ENCODE measurements around the gene FAF1. TPM values are rescaled to one million over a fixed set of nuclear protein-coding genes. Genes with fewer than 3 reads are reported as not detected.
"Not testable (repeated sequence)": the region's sequence is repeated elsewhere in the genome, so short reads cannot be mapped to it uniquely, and the experiment has no call there.

FAF1 gene
- total RNA-seq, 1 donor from 2014 or later, result 10.4 TPM

DNA sequence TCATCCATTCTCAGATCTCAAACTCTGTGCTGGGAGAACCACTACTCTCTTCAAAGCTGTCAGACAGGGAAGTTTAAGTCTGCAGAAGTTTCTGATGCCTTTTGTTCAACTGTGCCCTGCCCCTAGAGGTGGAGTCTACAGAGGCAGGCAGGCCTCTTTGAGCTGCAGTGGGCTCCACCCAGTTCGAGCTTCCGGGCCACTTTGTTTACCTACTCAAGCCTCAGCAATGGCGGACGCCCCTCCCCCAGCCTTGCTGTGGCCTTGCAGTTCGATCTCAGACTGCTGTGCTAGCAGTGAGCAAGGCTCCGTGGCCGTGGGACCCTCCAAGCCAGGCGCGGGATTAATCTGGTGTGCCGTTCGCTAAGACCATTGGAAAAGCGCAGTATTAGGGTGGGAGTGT lies 49.7 kb downstream of the FAF1 start:
- DNase-seq (ENCODE audit: low spot score), result not testable (repeated sequence)

DNA sequence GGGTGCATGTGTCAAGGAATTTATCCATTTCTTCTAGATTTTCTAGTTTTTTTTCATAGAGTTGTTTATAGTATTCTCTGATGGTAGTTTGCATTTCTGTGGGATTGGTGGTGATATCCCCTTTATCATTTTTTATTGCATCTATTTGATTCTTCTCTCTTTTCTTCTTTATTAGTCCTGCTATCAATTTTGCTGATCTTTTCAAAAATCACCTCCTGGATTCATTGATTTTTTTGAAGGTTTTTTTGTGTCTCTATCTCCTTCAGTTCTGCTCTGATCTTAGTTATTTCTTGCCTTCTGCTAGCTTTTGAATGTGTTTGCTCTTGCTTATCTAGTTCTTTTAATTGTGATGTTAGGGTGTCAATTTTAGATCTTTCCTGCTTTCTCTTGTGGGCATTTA lies 52.5 kb downstream of the FAF1 start:
- DNase-seq (ENCODE audit: low spot score), result not testable (repeated sequence)

DNA sequence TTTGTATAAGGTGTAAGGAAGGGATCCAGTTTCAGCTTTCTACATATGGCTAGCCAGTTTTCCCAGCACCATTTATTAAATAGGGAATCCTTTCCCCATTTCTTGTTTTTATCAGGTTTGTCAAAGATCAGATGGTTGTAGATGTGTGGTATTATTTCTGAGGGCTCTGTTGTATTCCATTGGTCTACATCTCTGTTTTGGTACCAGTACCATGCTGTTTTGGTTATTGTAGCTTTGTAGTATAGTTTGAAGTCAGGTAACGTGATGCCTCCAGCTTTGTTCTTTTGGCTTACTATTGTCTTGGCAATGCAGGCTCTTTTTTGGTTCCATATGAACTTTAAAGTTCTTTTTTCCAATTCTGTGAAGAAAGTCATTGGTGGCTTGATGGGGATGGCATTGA lies 54.0 kb downstream of the FAF1 start:
- not testable (repeated sequence) for DNase-seq (ENCODE audit: low spot score)

DNA sequence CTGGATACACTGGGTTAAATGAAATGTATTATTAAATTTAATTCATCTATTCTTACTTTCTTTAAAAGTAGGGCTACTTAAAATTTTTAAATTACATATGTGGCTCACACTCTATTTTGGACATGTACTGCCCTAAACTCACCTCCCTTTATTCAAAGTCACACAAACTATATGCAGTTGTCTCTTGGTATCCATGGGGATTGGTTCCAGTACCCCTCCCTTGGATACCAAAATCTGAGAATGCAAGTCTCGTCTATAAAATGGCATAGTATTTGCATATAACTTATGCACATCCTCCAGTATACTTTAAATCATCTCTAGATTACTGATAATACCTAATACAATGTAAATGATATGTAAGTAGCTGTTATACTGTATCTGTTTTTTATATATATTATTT lies 57.6 kb downstream of the FAF1 start:
- DNase-seq (ENCODE audit: low spot score), result no peak

DNA sequence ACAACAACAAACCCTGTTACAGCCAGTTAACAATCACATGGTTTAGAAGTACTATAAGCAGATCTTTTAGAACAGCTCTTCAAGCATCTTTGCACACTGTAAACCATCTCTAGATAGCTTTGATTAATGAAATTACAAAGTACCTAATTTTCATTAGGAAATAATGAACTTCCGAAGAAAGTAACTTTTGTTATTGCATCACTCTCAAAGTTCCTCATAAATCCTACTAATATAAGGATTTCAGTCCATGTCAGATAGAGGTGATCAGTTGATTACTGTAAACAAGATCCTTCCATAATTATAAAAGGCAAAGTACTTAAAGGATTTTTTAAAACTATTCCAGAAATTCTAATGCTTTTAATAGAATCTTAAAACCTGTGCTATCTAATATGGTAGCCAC lies 58.2 kb downstream of the FAF1 start:
- DNase-seq (ENCODE audit: low spot score), result no peak

DNA sequence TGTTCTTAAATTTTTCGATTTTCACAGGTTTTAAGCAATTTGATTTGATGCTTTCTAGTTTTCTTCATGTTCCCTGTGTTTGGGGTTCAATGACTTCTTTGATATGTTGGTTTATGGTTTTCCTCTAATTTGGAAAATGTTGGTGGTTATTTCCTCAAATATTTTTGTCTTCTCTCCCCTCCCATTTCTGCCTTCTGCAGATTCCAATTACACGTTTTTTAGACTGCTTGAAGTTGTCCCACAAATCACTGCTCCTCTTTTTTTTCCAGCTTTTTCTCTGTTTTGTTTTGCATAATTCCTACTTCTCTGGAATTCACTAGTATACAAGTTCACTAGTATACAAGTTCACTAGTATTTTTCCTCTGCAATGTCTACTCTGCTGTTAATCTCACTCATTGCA lies 61.3 kb downstream of the FAF1 start:
- no peak for DNase-seq (ENCODE audit: low spot score)

DNA sequence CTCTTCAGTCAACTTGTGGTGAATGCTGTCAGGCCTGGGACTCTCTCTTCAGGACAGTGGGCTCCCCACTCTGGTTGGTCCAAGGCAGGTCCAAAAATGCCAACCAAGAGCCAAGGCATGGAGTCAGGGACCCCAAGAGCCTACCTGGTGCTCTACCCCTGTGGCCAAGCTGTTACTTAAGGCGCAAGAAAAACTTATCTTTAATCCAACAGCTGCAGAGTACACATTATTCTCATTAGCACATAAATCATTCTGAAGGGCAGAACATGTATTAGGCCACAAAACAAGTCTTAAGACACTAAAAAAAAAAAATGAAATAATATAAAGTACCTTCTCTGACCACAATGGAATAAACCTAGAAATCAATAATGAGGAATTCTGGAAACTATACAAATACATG lies 65.7 kb downstream of the FAF1 start:
- DNase-seq (ENCODE audit: low spot score), result no peak

DNA sequence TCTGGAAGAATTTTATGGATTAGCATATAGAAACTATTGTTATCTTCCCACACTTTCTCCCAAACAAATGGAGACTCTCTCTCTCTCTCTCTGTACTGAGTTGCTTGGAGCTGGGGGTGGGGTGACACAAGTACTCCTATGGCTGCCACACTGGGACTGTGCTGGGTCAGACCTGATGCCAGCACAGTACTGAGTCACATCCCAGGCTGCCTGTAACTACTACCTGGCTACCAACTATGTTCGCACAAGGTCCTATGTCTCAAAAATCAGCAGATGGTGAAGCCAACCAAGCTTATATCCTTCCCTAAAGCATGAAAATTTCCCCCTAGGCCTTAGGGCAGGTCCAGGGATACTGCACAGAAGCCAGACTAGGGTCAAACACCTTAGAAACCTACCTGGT lies 66.6 kb downstream of the FAF1 start:
- DNase-seq (ENCODE audit: low spot score), result no peak

DNA sequence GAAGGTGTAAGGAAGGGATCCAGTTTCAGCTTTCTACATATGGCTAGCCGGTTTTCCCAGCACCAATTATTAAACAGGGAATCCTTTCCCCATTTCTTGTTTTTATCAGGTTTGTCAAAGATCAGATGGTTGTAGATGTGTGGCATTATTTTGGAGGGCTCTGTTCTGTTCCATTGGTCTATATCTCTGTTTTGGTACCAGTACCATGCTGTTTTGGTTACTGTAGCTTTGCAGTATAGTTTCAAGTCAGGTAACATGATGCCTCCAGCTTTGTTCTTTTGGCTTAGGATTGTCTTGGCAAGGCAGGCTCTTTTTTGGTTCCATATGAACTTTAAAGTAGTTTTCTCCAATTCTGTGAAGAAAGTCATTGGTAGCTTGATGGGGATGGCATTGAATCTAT lies 72.5 kb downstream of the FAF1 start:
- DNase-seq (ENCODE audit: low spot score), result not testable (repeated sequence)

DNA sequence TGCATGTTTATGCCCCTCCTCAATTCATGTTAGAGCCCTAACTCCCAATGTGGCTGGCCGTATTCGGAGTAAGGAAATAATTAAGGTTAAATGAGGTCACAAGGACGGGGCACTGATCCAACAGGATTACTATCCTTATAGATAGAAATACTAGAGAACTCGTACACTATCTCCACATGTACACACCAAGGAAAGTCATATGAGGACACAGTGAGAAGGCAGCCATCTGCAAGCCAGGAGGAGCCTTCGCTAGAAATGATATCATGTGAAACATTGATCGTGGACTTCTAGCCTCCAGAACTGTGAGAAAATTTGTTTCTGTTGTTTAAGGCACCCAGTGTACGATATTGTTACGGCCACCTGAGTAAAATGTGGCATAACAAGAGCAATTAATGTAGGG lies 79.7 kb downstream of the FAF1 start:
- no peak for DNase-seq (ENCODE audit: low spot score)

DNA sequence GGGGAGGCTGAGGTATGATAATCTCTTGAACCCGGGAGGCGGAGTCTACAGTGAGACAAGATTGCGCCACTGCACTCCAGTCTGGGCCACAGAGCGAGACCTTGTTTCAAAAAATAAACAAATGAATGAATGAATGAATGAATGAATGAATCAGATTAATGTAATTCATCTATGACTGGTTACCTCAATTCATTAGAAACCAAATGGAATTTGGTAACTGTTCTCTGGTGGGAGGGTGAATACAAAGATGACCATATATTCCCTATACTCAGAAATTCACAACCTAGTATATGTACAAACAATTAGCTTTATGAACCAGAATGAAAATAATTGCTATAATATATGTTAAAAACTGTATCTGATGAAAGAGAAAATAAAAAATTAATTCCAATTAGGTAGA lies 80.9 kb downstream of the FAF1 start:
- DNase-seq (ENCODE audit: low spot score), result no peak

DNA sequence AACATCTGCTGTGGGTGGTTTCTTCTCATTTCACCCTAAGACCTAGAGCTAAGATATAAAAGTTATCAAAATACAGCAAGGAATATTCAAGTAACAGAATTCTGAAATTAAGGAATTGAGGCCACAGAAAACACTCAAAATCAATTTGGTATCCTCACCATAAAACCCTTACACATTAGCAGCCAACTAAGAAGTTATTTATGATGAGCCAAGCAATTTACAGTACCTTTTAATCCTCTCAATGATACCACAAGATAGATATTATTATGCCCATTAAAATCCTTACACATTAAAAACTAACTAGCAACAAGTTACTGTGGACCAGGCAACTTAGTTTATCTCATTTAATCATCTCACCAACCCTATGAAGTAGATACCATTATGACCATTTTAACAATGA lies 81.6 kb downstream of the FAF1 start:
- DNase-seq (ENCODE audit: low spot score), result no peak

DNA sequence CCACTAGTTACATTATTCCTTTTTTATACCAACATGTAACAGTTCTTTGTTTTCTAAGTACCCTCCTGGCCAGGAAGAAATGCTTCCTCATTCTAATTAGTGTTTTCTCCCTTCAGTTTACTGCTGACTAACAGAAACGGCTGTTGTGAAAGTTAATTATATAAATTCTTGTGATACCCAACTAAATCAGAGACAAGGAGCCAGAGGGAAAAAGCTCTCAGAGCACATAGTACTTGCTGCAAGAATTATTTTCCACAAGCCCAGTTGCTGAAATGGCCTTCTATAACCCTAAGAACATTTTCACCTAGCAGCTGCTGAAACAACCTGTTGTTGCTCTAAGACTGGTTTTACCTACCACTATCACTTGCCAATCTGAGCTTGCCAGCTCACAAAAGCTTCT lies 82.4 kb downstream of the FAF1 start:
- DNase-seq (ENCODE audit: low spot score), result no peak

DNA sequence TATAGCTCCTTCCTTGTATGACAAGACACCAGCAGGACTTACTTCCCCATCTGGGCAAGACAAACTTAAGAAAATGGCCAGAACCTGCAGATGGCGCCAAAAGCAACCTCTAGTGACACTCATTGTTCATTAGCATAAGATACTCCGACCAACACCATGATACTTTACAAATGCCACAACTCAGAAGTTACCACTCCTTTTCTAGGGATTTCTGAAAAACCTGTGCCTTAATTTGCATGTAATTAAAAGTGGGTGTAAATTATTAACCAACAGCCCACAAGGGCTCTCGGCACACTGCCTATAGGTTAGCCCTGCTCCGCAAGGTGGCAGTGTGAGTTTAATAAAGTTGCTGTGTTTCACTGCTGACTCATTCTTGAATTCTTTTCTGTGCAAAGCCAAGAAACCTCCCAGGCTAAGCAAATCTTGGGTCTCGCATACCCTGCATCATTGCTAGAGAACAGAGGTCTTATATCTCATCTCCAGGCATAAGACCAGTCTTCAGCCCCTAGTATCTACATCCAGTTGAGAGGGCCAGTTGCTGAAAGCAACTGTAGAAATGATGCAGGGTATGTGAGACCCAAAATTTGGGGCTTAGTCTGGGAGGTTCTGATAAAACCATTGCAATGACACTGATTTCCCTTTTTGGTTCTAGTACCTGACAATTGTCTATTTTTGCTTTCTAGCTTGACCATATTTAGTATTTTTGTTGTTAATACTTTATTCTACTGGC lies 86.4 kb downstream of the FAF1 start:
- DNase-seq (ENCODE audit: low spot score), result peak; percentile 45

DNA sequence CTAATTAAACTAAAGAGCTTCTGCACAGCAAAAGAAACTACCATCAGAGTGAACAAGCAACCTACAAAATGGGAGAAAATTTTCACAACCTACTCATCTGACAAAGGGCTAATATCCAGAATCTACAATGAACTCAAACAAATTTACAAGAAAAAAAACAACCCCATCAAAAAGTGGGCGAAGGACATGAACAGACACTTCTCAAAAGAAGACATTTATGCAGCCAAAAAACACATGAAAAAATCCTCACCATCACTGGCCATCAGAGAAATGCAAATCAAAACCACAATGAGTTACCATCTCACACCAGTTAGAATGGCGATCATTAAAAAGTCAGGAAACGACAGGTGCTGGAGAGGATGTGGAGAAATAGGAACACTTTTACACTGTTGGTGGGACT lies 95.2 kb downstream of the FAF1 start:
- DNase-seq (ENCODE audit: low spot score), result not testable (repeated sequence)

DNA sequence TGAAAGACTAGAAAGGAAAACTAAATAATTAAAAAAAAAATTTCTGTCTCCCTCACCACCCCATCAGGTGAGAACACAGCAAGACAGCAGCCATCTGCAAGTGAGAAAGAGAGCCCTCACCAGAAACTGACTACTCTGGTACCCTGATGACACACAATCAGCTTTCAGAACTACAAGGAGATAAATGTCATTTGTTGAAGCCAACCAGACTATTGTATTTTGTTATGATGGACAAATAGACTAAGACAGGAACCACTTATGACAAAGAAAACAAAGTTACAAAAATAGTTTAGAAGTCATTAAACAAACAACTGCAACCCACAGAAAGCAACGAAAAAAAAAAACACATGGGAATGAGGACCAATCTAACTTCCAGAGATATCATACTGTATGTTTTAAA lies 98.3 kb downstream of the FAF1 start:
- DNase-seq (ENCODE audit: low spot score), result no peak

DNA sequence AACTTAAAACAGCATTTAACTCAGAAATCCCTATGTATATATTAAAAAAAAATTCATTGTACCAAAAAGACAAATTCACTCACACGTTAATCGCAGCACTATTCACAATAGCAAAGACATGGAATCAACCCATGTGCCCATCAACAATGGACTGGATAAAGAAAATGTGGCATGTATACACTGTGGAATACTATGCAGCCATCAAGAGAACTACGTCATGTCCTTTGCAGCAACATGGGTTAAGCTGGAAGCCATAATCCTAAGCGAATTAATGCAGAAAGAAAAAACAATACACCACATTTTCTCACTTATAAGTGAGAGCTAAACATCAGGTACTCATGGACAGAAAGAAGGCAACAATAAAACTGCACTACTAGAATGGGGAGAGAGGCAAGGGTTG lies 99.4 kb downstream of the FAF1 start:
- no peak for DNase-seq (ENCODE audit: low spot score)

DNA sequence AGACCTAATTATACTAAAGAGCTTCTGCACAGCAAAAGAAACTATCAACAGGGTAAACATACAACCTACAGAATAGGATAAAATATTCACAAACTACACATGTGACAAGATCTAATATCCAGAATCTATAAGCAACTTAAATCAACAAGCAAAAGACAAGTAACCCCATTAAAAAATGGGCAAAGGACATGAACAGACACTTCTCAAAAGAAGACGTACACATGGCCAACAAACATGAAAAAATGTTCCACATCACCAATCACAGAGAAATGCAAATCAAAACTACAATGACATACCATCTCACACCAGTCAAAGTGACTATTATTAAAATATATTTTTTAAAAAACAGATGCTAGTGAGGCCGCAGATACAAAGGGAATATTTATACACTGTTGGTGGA lies 99.8 kb downstream of the FAF1 start:
- no peak for DNase-seq (ENCODE audit: low spot score)

DNA sequence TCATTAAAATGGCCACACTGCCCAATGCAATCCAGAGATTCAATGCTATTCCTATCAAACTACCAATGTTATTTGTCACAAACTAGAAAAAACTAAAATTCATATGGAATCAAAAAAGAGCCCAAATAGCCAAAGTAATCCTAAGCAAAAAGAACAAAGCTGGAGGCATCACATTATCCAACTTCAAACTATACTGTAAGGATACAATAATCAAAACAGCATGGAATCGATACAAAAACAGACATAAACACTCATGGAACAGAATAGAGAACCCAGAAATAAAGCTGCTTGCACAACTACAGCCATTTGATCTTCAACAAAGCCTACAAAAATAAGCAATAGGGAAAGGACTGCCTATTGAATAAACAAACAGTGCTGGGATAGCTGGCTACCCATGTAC lies 100.4 kb downstream of the FAF1 start:
- no peak for DNase-seq (ENCODE audit: low spot score)

DNA sequence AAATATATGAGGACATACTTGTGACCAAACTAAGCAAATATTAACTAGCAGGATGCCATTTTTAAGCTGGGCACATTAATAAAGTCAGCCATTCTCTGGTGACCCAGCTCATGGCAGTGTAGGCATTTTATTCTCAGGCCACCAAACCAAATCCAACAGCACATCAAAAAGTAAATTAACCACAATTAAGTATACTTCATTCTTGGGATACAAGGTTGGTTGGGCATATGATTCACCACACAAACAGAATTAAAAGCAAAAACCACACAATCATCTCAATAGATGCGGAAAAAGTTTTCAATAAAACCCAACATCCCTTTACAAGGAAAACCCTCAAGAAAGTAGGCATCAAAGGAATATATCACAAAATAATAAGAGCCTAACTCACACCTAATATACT lies 101.3 kb downstream of the FAF1 start:
- no peak for DNase-seq (ENCODE audit: low spot score)

DNA sequence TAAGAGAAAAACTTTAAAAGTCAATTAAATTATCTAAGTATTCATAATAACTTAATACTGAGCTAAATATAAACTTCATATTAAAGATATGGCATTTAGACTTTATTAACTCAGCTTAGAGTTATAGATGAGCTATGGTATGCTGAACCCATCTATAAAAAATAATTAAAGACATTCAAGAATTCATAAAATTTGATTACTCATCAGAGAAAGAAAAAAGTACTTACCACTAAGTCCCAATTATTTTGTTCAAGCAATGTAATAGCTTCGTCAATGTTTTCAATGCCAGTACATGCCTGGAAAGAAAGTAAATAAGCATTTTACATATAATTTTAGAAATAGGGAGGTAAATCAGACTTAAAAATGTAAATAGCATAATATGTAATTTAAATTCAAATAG lies 102.4 kb downstream of the FAF1 start:
- DNase-seq (ENCODE audit: low spot score), result no peak

DNA sequence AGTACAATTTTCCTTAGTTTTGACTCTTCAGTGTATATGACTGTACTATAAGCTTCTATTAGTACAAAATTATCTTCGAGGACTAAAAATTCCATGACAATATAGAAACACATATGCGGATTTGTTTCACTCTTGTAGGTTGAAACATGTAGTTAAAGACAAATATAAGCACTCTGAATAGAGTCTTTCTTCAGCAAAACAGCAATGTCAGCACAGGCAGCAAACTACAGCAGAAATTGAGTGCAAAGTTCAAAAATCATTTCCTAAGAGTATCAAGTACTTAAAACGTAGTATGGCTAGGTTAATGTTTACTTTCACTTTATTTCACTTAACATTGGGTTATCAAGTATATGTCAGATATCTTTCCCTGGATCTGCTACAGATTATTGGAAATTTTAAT lies 106.7 kb downstream of the FAF1 start:
- DNase-seq (ENCODE audit: low spot score), result no peak

DNA sequence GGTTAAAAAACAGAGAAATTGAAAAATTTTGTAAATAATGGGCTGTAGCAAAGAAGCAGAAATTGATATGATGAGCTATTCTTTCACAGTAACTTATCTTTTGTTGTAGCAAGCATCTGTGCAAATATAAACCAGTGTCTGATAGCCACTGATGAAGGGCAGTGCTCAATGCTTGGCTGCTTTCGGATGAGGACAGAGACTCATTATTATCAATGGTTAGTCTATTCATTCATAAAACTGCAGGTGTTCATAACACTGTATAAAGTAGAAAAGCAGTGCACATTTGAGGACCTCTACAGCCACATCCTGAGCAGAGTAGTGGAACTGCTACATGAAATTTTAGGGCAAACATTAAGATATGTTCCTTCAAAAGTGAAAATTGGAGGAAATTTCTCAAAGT lies 107.2 kb downstream of the FAF1 start:
- DNase-seq (ENCODE audit: low spot score), result no peak

DNA sequence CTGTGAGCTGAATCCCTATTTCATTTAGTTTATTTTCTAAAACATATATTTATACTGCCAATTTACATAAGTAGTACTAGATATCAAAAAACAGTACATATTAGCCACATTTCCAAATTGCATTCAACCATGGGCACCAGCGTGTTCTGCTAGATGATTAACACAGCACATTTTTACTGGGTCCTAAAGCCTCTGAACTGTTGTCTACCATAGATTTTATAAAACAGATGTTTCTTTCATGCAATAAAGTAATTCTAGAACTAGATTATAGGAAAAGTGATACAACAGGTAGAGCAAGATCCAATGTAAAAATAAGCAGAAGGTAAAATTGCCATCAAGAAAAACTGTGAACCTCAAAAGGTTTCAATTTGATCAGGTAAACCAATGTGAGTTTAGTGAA lies 108.6 kb downstream of the FAF1 start:
- DNase-seq (ENCODE audit: low spot score), result no peak

Measured in umbilical cord (tissue), 2 donors.